COLO668 (cell line): ENCODE results near the gene MYO5A.

Source experiments
- DNase-seq: peaks from one replicate; lab custom pipeline; 2025; ENCODE audit not compliant: unreplicated experiment; lab: John Stamatoyannopoulos, UW

The MYO5A gene

GRCh38 chr15:52338058-52338457, 190.6 kb downstream of the MYO5A start:
- no peak for DNase-seq

- no peak for DNase-seq
Measured at GRCh38 chr15:52337198-52337853, 191.4 kb downstream of the MYO5A start.

- no peak for DNase-seq
Measured at GRCh38 chr15:52336529-52336928, 192.2 kb downstream of the MYO5A start.

GRCh38 chr15:52334491-52335160, 194.1 kb downstream of the MYO5A start:
- no peak for DNase-seq

GRCh38 chr15:52331490-52332240, 197.0 kb downstream of the MYO5A start:
- no peak for DNase-seq

GRCh38 chr15:52329987-52330386, 198.7 kb downstream of the MYO5A start:
- DNase-seq = no peak

GRCh38 chr15:52329150-52329549, 199.5 kb downstream of the MYO5A start:
- DNase-seq = no peak

- DNase-seq = no peak
Measured at GRCh38 chr15:52328680-52329079, 200.0 kb downstream of the MYO5A start.

- no peak for DNase-seq
Measured at GRCh38 chr15:52326756-52327155, 201.9 kb downstream of the MYO5A start.

GRCh38 chr15:52324109-52324508, 204.6 kb downstream of the MYO5A start:
- no peak for DNase-seq

- DNase-seq = no peak
Measured at GRCh38 chr15:52318729-52319500, 209.8 kb downstream of the MYO5A start.

GRCh38 chr15:52317688-52318087, 211.0 kb downstream of the MYO5A start:
- DNase-seq = no peak

GRCh38 chr15:52317022-52317421, 211.7 kb downstream of the MYO5A start:
- no peak for DNase-seq

- DNase-seq = no peak
Measured at GRCh38 chr15:52309154-52309548, 219.5 kb downstream of the MYO5A start.

GRCh38 chr15:52308446-52309153, 220.1 kb downstream of the MYO5A start:
- no peak for DNase-seq

- no peak for DNase-seq
Measured at GRCh38 chr15:52307847-52308246, 220.8 kb downstream of the MYO5A start.

GRCh38 chr15:52306270-52306669, 222.4 kb downstream of the MYO5A start:
- DNase-seq = no peak

- no peak for DNase-seq
Measured at GRCh38 chr15:52303093-52303772, 225.4 kb downstream of the MYO5A start.

- DNase-seq = no peak
Measured at GRCh38 chr15:52301265-52301847, 227.3 kb downstream of the MYO5A start.
